ENCODE results near the gene TTC13. TPM values are rescaled to one million over a fixed set of nuclear protein-coding genes. Genes with fewer than 3 reads are reported as not detected.

TTC13 gene
- total RNA-seq, 2 donors from 2014 or later = 28.0 to 47.0 TPM

DNA sequence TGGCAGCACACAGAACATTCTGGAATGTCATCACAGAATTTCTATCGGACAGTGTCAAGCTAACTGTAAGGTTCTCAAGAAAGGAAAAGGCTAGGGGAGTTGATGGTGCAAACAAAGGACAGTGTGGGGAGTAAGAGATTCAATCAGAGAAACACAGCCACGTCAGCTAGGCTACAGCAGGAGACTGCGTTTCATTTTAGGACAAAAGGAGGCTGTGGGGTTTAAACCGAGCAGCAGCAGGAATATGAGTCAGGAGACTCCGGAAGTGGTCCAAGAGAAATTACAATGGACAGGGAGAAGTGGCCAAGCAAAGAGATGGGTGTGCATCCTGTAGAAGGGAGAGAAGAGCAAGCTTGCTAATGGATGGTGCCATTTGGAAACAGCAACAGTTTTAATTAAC lies 72.9 kb downstream of the TTC13 start:
- DNase-seq = no peak

DNA sequence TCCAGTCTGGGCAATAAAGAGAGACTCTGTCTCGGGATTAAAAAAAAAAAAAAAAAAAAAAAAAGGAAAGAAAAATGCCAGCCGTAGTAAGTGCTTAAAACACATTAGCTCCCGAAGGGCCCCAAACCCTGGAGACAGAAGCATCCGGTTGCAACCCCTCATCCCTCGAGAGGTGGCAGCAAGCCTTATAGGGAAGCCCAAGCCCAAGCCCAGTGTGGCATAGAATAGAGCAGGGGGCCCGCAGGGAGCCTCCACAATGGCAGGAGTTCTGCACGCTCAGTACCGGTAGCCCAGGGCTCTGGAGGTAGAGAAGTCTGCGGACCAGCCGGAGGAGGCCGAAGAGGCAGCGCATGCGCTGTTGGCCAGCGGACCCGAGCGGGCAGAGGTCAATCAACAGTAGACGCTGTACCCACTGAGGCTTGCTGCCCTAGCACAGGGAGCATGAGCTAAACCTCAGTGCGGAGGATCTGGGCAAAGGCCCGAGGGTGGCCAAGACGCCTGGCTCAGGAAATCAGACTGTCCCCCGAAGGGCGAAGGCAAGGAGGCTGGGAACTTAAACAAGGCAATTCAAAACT lies 76.2 kb downstream of the TTC13 start:
- H3K9ac ChIP-seq (ENCODE audit: low read depth in 2 of 2, low read length in 2 of 2) = no peak overlapping the region
- intact Hi-C loops (cut with DNase I) = no loop called here
- no peaks in the 10 kb centered on the region for H3K4me1 ChIP-seq
- H3K9me3 ChIP-seq = no peaks in the 10 kb centered on the region
- DNase-seq = no peak
- TF ChIP-seq, protein P1, sequence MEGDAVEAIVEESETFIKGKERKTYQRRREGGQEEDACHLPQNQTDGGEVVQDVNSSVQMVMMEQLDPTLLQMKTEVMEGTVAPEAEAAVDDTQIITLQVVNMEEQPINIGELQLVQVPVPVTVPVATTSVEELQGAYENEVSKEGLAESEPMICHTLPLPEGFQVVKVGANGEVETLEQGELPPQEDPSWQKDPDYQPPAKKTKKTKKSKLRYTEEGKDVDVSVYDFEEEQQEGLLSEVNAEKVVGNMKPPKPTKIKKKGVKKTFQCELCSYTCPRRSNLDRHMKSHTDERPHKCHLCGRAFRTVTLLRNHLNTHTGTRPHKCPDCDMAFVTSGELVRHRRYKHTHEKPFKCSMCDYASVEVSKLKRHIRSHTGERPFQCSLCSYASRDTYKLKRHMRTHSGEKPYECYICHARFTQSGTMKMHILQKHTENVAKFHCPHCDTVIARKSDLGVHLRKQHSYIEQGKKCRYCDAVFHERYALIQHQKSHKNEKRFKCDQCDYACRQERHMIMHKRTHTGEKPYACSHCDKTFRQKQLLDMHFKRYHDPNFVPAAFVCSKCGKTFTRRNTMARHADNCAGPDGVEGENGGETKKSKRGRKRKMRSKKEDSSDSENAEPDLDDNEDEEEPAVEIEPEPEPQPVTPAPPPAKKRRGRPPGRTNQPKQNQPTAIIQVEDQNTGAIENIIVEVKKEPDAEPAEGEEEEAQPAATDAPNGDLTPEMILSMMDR (IDR thresholded peaks at IDR 0.05) = no peak
- no peaks in the 10 kb centered on the region for H3K36me3 ChIP-seq
- H3K27me3 ChIP-seq = no peaks in the 10 kb centered on the region
- no peak overlapping the region for H3K4me3 ChIP-seq
- H3K27ac ChIP-seq = no peak overlapping the region

More for the DNA sequence above, 72.9 kb downstream of the TTC13 start:
- Histone ChIP-seq H3K27ac (no peak overlapping the region), H3K4me1 (no peaks in the 10 kb centered on the region), H3K36me3 (peaks cover 8% of the 10 kb centered on the region), H3K27me3 (no peaks in the 10 kb centered on the region), H3K4me3 (no peak overlapping the region), H3K9ac (ENCODE audit: low read depth in 2 of 2, low read length in 2 of 2) (no peak overlapping the region), H3K9me3 (no peaks in the 10 kb centered on the region)
- TF ChIP-seq, protein P1 (IDR thresholded peaks at IDR 0.05) = no peak
- intact Hi-C loops (cut with DNase I) = no loop called here

DNA sequence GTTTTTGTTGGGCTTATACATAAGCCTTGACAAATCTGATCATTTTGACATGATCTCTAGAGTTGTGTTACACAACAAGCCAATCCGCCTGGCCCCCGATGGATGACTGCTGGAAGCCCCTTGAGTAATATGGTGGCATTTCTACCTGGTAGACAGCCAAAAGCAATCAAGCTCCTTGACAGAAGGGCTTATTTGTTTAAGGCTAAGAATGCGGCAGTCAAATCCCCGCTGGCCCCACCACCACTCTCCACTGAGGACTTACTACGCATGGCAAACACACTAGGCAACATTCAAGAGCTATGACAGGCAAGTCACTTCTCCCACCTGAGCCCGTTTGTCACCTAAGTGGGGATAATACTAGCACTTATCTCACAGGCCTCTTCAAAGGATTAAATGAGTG lies 77.0 kb downstream of the TTC13 start:
- TF ChIP-seq, protein P1 (IDR thresholded peaks at IDR 0.05) = no peak
- Histone ChIP-seq H3K4me1 (no peaks in the 10 kb centered on the region), H3K4me3 (no peak overlapping the region), H3K27ac (no peak overlapping the region), H3K36me3 (no peaks in the 10 kb centered on the region), H3K9me3 (no peaks in the 10 kb centered on the region), H3K9ac (ENCODE audit: low read depth in 2 of 2, low read length in 2 of 2) (no peak overlapping the region), H3K27me3 (no peaks in the 10 kb centered on the region)
- intact Hi-C loops (cut with DNase I) = no loop called here
- DNase-seq = no peak

DNA sequence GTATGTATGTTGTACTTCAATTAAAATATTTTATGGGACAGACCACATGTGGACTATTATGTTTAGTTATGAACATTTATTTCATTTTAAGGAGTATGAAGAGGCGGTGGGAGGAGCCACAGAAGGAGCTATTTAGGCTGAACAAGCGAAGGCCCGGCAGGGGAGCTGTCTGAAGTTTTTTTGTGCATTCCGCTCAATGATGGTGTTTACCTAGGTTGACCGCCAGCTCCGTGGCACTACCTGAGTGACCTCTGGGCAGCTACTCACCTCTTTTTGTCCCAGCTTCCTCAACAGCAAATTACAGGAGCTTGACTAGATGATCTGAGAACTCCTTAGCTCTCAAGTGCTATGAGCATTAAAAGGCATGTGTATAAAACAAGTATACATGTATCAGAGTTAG lies 77.7 kb downstream of the TTC13 start:
- no peaks in the 10 kb centered on the region for H3K9me3 ChIP-seq
- no peaks in the 10 kb centered on the region for H3K4me1 ChIP-seq
- intact Hi-C loops (cut with DNase I) = no loop called here
- no peak for DNase-seq
- H3K9ac ChIP-seq (ENCODE audit: low read depth in 2 of 2, low read length in 2 of 2) = no peak overlapping the region
- no peak overlapping the region for H3K4me3 ChIP-seq
- TF ChIP-seq, protein P1 (IDR thresholded peaks at IDR 0.05) = no peak
- H3K27ac ChIP-seq = no peak overlapping the region
- no peaks in the 10 kb centered on the region for H3K27me3 ChIP-seq
- no peaks in the 10 kb centered on the region for H3K36me3 ChIP-seq

DNA sequence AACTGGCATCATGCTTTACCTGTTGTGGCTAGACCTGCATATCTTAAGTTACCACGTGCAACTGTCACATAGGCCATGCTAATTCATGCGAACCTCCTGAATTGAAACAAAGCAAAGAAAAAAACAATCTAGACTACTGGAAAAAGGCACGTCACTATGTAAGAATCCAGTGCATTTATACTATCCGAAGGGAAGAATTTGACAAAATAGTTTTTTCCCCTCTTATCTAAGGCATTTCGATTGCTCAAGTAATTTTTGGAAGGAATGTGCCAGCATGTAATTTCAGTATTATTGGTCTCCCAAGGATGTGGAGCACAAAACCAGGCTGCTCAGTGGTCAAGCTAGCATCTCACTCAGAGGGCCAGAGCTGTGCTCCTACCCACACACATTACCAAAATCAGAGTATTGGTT lies 78.8 kb downstream of the TTC13 start:
- Histone ChIP-seq H3K27me3 (no peaks in the 10 kb centered on the region), H3K4me3 (no peak overlapping the region), H3K9ac (ENCODE audit: low read depth in 2 of 2, low read length in 2 of 2) (no peak overlapping the region), H3K4me1 (no peaks in the 10 kb centered on the region), H3K9me3 (no peaks in the 10 kb centered on the region), H3K36me3 (no peaks in the 10 kb centered on the region), H3K27ac (no peak overlapping the region)
- no peak for DNase-seq
- intact Hi-C loops (cut with DNase I) = no loop called here
- TF ChIP-seq, protein P1 (IDR thresholded peaks at IDR 0.05) = no peak

All from colonic mucosa (tissue), 4 donors.